Stomach (tissue), 4 donors: ENCODE results near the gene WNT16.

Source experiments
- CTCF ChIP-seq, 7 experiments: fragments of 450-650 bp in 4 of 7; fragments of 200-600 bp in 3 of 7; sonication (generic) in 3 of 7; IDR thresholded peaks; one replicate each; pipeline ENCODE4 v1.5.1; 2016 to 2019; ENCODE audit warnings: antibody characterized with exemption in 7 of 7, control low read depth in 2 of 7, mild to moderate bottlenecking in 1 of 7
- EP300 ChIP-seq: sonication (generic); formaldehyde crosslinking; IDR thresholded peaks from one replicate; pipeline ENCODE4 v1.6.1; 2017; ENCODE audit warnings: antibody characterized with exemption

GRCh38 chr7:121384265-121384664, 55.5 kb downstream of the WNT16 start:
- no peak for TF ChIP-seq CTCF (IDR thresholded peaks at IDR 0.05)
- TF ChIP-seq EP300 = no peak
